GM21423 (cell line): ENCODE data around the gene ELF3.
"Not testable (repeated sequence)": the region's sequence is repeated elsewhere in the genome, so short reads cannot be mapped to it uniquely, and the experiment has no call there.

Source experiments
- ATAC-seq: cut with Tn5 transposase; IDR thresholded peaks from one replicate; pipeline ENCODE4 v1.9.1; 2021; ENCODE audit warnings: mild to moderate bottlenecking, moderate library complexity; ENCODE audit not compliant: unreplicated experiment

The ELF3 gene

DNA sequence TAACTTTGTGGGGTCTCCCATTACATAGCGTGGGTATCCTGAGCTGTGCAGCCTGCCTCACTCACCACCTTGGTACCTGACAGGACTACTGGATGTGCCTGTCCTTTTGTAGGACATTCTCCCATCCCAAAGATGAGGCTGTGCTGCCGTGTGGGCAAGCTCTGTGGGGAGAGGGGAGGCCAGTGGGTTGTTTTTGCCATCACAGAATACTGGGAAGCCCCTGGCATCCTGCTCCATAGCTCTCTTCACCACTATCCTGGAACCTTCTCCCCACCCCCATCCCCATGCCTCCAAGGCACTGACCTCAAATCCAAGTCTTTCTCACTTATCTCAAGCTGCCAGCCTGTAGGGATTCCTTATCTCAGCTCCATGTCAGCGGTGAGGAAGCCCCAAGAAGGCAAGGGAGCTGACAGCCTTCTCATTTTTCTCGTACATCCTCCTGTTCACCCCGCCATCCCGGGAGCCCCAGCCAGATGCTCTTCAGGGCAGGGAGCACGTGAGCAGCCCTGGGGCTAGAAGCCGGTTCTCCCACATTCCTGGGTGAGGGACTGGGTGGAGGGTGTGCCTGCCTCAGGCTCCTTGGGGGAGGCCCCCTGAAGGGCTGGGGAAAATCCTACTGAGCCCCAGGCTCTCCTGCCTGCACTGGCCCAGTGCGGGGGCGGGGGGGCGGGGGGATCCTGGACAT lies 2.4 kb upstream of the ELF3 start:
- ATAC-seq: no peak

DNA sequence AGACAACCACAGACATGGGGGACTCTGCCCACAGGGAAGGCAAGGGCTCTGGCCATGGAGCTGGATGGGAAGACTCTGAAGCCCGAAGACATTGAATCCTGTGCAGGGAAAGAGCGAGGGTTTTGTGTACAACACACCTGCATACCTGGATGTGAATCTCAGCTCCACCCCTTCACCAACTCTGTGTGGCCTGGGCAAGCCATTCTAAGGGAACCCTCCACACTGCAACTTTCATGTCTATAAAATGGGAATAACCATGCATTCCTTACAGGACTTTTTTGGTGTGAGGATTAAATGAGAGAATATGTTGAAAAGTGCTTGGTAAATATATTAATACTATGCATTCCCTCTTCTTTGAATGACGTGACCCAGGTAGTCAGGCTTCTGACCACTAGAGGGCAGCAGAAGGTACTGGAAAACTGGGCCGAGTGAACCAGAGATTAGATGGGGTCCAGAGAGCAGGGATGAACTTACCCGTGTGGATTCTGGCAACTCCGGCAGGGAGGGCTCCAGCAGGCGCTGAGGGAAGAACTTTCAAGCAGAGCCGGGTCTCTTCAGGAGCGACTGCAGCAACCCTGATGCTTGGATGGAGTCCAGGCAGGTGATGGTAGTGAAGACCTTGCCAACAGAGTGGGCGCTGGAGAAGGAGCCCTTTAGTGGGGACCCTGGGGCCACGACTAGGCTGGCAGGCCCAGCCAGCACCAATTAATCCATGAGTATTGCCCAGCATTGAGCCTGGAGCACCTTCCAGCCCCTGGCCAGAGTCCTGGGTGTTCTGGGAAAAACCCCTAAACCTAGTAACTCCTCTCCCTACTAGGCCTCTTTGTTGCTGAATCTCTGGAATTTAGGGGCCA lies 834 bp upstream of the ELF3 start:
- peak; percentile 41 for ATAC-seq

DNA sequence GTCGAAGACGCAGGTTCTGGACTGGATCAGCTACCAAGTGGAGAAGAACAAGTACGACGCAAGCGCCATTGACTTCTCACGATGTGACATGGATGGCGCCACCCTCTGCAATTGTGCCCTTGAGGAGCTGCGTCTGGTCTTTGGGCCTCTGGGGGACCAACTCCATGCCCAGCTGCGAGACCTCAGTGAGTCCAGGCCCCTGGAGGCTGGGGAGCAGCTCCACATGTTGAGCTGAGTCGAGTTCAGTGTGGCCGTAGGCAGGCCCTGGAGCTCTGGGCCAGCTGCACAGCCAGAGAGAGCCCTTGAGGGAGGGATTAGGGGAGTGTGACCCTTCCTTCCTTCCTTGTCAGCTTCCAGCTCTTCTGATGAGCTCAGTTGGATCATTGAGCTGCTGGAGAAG lies 1.6 kb downstream of the ELF3 start:
- no peak for ATAC-seq

DNA sequence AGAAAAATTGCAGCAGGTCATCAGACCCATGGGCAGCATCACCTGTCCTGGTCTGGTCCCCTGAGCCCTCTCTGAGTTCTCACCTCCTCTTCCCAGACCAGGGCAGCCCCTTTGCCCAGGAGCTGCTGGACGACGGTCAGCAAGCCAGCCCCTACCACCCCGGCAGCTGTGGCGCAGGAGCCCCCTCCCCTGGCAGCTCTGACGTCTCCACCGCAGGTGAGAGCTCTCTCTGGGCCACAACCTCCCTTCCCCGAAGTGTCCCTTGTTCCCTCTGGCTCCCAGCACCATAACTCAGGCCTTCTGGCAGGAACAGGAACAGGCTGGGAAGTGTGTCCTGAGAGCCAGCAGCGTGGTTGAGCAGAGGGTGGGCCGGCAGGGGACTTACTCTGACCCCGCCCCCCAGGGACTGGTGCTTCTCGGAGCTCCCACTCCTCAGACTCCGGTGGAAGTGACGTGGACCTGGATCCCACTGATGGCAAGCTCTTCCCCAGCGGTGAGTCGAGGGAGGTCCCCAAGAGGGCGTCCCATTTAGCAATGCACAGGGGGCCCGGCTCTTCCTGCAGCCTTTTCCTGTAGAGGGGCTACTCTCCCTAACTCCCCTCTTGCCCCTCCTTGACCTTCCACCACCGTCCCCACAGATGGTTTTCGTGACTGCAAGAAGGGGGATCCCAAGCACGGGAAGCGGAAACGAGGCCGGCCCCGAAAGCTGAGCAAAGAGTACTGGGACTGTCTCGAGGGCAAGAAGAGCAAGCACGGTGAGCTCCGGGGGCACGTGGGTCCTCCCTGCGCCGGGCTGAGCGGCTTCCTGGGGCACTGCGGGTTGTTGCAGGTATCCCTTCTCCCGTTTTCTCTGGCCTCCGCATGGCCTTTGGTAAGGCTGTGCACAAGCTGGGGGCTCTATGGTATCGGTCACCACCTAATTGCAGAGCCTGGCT lies 2.4 kb downstream of the ELF3 start:
- no peak for ATAC-seq

DNA sequence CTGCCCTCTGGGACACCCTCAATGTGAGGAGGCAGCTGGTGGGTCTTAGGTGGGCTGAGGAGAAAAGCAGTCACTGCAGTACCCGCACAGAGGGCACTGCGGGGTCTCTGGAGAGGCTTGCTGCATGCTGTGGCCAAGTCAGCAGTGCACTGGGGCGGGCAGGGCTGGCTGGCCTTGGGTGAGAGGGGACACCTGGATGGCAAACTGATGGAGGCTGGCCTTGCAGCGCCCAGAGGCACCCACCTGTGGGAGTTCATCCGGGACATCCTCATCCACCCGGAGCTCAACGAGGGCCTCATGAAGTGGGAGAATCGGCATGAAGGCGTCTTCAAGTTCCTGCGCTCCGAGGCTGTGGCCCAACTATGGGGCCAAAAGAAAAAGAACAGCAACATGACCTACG lies 3.2 kb downstream of the ELF3 start:
- ATAC-seq: no peak

DNA sequence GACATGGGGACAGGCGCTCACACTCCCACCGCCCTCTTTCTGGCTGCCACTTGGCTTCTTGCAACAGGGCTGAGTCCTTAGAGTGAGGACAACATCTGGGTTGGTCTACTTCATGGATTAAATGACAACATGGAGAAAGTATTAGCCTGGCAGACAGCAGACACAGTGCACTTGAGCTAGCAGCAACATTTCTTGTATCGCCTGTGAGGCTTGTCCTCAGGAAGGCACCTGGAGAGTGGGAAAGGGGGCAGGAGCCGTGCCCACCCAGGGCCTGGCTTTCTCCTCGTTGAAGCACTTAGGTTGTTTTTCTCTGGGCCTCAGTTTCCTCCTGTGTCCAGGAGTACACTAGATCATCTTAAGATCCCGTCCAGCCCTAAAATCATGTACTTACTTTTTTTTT lies 3.7 kb downstream of the ELF3 start:
- no peak for ATAC-seq

DNA sequence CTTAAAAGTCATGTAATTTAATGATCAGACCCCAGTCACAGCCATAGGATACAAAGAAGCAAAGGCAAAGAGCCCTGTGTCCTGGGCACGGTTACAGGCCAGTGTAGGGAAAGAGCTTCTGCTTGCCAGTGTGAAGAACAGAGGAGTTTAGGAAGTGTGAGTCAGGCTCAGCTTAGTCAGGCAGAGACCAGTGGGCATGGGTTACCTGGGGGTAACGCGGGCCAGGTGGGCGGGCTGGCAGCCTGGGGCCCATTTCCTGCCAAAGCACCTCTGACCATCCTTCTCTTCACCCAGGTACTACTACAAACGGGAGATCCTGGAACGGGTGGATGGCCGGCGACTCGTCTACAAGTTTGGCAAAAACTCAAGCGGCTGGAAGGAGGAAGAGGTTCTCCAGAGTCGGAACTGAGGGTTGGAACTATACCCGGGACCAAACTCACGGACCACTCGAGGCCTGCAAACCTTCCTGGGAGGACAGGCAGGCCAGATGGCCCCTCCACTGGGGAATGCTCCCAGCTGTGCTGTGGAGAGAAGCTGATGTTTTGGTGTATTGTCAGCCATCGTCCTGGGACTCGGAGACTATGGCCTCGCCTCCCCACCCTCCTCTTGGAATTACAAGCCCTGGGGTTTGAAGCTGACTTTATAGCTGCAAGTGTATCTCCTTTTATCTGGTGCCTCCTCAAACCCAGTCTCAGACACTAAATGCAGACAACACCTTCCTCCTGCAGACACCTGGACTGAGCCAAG lies 4.7 kb downstream of the ELF3 start:
- no peak for ATAC-seq

DNA sequence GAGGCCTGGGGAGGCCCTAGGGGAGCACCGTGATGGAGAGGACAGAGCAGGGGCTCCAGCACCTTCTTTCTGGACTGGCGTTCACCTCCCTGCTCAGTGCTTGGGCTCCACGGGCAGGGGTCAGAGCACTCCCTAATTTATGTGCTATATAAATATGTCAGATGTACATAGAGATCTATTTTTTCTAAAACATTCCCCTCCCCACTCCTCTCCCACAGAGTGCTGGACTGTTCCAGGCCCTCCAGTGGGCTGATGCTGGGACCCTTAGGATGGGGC lies 5.2 kb downstream of the ELF3 start:
- no peak for ATAC-seq

DNA sequence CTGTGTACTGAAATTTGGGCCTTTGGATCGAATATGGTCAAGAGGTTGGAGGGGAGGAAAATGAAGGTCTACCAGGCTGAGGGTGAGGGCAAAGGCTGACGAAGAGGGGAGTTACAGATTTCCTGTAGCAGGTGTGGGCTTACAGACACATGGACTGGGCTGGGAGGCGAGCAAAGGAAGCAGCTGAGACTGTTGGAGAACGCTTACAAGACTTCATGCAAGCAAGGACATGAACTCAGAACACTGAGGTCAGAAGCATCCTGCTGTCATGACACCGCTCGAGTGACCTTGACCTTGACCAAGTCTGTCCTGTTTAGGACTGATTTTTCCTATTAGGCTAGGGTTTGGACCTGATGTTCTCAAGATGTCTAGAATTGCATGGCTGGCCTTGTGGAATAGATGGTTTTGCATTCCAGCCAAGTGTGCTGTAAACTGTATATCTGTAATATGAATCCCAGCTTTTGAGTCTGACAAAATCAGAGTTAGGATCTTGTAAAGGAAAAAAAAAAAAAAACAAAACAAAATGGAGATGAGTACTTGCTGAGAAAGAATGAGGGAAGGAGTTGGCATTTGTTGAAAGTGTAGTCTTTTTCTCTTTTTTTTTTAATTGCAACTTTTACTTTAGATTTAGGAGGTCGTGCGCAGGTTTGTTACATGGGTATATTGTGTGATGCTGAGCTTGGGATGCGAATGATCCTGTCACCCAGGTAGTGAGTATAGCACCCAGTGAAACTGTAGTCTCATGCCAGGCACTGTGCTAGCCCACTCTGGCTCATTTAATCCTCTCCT lies 5.8 kb downstream of the ELF3 start:
- ATAC-seq: no peak

DNA sequence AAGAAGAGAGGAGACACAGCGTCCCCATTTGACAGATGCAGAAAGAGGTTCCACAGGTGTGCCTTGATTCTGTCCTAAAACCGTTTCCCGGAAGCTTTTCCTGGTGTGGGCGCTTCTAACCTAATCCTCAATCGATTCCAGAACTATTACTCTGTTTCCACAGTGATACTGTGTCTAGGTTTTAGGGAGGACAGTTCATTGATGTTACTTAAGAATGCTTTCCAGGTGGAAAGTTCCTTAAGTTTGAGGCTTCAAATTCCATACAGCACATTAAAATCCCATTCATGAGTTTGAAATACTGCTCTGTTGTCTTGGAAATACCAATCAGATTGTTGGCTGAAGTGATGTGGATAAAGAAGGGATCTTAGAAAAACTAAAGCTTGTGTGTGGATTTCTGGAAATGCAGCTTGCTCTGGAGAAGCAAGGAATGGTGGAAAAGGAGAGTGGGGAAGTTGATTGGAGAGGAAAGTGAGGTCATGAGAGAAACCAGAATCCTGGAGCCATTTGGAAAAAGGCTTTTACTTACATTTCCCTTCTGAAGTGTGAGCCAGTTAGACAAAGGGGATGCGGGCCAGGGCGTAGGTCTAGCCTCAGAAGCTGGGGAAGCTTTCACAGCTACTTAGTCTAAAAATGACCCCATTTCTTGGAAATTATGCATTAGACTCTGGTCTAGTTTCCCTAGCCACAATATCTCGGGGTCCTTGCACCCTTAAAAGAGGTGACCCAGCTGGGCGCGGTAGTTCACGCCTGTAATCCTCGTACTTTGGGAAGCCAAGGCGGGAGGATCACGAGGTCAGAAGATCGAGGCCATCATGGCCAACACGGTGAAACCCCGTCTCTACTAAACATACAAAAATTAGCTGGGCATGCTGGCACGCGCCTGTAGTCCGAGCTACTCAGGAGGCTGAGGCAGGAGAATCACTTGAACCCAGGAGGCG lies 6.7 kb downstream of the ELF3 start:
- ATAC-seq: no peak

DNA sequence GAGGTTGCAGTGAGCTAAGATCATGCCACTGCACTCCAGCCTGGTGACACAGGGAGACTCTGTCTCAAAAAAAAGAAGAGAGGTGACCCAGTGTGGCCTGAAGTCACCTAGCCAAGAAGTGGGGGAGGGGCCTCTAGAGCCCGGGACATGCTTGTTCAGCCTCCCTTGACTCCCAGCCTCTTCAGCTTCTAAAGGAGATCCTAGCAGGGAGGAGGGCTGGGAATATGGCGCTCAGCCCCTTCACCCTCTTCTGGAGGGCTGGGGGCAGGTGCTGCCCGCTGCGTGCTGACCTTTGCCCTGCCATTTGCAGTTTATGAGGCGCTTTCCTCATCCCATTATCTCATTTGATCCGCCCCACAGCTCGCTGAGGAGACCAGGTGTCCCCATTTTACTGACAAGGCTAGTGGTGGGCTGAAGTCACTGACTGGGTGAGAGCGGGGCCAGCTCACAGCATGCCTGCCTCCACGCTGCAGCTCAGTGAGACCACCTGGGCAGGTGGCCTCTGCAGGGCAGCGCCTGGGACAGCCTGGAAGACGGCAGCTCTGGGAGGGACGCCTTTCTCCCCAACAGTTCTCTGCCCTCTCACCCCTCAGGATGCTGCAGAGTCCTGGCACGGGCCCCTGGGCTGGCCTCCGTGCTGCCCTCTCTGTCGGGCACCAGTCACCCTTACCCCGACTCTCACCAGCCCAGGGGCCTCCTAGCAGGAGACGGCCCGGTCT lies 7.5 kb downstream of the ELF3 start:
- no peak for ATAC-seq

DNA sequence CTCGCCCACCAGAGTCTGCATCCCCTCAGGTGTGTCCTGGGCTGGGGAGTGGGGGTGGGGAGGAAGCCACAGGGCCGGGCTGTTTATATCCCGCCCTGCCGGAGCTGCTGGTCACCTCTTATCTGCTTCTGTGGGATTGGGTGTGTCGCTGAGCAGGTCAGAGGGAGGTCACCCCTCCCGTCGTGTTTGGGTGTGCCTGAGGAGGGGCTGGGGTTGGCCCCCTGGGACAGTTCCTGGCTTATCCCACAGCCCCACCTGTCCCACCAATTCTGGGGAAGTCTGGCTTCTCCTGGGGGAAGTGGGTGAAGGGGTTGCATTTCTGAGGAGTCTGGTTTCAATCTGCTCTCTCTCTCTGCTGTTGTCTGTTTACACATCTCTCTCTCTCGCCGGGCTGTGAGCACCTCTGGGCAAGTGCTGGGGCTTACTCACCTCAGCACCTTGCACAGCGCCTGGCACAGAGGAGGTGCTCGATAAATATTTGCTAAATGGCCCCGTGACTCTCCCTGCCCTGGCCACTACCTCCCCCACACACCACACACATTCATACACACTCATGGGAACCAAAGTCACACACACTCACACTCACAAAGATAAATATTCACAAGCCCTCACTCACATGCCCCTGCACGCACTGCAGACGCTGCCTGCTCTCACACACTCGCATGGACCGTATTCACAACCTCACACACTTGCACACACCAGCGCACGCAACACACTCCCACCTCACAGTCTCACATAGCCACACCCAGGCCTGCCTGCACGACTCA lies 8.3 kb downstream of the ELF3 start:
- ATAC-seq: no peak

DNA sequence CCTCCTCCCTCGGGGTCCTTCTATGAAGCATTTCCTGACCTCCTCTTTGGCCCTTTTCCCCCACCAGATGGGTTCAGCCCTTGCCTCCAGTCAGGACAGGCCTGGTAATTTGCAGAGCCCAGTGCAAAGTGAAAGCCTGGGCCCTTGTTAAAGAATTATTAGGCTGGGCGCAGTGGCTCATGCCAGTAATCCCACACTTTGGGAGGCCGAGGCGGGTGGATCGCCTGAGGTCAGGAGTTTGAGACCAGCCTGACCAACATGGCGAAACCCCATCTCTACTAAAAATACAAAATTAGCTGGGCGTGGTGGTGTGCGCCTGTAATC lies 8.8 kb downstream of the ELF3 start:
- ATAC-seq: not testable (repeated sequence)

DNA sequence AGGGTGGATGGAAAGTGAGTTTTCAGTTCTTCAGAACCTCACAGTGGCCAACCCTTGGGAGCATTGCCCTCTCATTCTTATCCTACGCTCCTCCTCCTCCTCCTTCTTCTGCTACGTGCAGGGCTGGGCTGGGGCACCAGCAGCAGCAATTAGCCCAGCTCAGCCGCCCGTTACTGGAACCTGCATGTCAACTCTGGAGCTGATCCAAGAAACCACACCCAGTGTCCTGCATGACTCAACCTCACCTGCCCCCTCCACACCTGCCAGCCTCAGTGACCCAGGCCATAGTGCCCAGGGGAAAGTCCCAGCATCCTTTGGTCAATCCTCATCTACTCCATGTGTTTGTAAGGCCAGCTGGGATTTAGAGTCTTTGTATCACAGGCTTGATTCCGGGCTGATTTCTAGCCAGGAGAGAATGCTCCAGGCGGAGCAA lies 12.6 kb downstream of the ELF3 start:
- no peak for ATAC-seq

DNA sequence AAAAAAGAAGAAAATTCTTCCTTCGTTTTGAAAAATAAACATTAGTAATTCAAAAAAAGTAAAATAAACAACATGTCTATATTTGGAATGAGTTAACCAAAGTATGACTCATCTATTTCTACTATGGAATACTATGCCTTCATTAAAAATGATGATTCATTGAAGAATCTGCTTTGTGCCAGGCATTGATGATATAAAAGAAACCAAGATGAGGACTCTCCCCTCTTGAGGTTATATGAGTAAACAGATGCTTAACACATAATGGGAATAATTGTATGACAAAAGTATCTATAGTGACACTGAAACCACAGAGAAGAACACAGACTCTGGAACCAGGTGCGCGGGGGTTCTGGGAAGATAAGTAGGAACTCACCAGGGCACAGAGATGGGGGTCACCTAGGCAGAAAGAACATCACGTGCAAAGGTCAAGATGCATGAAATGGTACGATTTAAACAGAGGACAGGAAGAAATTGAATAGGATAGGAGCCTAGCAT lies 18.8 kb downstream of the ELF3 start:
- ATAC-seq: no peak

DNA sequence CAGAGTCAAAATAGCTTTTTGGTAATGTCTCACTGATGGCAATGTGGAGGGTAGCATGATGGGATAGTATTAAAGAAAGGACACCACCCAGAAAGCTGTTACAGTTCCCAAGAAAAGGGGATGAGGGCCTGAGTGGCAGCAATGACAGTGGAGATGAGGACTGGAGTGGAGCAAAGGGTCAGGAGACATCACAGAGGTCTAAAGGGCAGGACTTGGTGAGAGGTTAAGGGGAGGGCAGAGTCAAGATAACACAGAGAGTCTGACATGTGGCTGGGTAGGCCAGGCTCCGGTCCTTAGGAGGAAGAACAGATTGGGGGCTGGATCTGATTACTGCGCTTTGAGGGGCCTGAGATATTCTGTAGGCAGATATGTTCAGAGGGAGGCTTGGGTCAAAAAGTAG lies 19.3 kb downstream of the ELF3 start:
- ATAC-seq: no peak

DNA sequence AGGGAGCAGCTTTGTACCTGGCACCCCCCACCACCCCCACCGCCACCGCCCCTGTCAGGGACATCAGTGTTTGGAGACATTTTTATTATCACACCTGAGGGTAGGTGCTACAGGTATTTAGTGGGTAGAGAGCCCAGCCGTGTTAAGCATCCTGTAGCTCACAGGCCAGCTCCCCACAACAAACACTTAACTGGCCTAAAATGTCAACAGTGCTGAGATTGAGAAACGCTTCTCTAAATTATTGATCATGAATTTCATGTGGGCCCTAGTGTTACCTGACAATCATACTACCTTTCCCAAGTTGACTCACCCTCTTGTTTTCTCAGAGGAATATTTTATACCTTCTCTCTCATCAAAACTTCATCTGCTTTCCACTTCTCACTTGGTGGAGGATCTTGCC lies 21.4 kb downstream of the ELF3 start:
- no peak for ATAC-seq
